HG02981 (cell line): ENCODE measurements around the gene DUSP1.

Source experiments
- ATAC-seq: cut with Tn5 transposase; IDR thresholded peaks from one replicate; pipeline ENCODE4 v1.9.1; 2021; ENCODE audit warnings: mild to moderate bottlenecking, moderate library complexity; ENCODE audit not compliant: unreplicated experiment

Gene DUSP1

DNA sequence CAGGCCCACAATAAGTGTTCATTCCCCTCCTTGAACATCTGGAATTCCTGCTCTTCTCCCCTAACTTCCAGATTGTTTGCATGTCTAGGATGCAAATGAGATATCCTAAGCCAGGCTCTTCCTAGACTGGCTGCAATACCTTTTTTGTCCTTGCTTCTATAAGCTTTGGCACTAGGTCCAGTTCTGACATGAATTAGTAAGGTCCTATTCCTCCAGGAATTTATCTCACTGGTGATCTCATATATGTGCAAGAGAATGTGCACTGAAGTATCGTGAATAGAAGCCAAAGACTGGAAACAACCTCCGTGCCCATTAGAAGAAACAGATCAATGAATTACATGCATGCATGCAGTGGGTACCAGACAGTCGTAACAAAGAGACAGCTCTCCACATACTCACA, 25.2 kb downstream of the DUSP1 start:
- ATAC-seq, result no peak

DNA sequence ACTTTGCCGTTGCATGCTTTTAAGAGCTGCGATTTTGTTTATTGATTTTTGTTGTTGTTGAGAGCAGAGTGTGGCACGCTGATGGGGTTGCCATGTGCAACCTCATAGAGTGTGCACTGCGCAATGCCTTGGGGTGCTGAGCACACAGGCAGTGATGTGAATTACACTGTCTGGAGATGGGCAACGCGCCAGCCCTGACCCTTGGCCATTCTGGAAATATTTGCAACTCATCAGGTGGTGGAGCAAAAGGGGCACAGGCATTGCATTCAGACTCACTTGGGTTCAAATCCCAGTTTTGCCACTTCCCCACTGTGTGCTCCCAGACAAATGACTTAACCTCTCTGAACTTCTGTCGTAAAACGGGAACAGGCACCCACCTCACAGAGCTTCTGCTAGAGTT, 25.6 kb downstream of the DUSP1 start:
- ATAC-seq, result no peak

DNA sequence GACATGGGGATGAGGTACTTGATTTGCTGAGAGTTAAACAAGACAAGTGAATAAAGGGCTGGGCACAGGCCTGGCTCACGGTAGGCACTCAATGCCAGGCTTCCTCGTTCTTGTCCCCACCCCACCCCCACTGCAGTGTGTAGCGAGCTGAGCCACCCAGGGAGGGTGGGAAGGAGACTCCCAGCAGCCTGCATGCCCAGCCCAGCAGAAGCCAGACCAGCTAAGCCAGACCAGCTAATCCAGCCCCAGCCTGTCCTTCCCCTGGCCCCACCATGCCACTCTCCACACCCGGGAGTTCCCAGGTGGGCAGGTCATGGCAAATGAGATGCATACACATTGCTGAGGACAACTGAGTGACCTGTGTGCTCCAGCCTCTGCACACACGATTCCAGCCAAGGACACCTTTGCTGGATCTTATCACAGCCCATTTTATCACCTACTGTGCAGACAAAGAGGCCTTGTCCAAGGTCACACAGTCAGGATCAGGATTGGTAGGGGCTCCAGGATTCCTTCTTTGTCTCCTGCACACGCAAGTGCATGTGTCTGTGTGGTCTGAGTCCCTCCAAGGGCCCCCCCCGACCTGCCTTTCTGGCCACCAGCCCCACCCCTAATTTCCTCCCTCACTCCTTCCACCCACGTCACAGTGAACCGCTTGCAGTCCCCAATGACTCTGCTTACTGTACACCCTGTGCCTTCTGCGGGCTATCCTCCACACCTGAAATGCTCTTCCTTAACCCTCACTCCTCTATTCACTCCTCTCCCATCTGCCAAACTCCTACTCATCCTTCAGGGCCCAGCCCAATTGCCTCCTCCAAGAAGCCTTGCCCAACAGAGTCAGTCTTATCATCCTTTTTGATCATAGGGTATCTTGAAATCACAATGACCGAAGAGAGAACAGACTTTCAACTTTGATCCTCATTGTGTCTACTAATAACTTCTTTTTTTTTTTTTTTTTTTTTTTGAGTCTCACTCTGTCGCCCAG, 26.6 kb downstream of the DUSP1 start:
- ATAC-seq, result no peak

DNA sequence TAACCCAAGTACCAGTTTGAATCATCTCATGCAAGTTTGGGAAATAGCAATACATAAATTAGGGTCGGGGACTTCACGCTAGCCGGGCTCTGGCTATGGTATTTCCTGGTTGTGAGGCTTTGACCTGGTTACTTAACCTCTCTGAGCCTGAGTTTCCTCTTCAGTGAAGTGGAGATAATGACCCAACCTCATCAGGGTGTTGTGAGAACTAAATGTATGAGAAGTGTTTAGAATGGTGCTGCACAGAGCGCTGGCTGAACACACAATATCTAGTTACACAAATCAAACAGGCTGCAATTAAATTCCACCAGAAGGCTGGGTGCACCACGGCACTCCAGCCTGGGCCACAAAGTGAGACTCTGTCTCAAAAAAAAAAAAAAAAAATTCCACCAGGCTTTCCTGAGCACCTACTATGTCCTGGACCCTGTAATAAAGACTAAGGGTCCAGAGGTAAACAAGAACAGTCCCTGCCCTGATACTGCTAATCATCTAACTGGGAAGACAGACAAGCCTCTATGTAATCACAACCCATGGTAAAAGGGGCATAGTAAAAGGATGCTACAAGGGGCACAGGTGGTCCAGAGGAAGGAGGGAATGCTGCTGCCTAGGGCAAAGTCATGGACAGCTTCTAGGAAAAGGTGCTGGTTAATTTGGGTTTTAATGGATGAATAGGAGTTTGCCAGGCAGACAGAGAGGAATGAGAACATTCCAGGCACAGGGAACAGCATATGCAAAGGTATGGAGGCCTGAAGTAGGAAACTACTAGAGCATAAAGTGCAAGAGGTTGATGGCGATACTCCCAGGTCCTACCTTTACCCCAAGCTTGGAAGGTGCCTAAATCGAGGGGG, 27.7 kb downstream of the DUSP1 start:
- no peak for ATAC-seq

DNA sequence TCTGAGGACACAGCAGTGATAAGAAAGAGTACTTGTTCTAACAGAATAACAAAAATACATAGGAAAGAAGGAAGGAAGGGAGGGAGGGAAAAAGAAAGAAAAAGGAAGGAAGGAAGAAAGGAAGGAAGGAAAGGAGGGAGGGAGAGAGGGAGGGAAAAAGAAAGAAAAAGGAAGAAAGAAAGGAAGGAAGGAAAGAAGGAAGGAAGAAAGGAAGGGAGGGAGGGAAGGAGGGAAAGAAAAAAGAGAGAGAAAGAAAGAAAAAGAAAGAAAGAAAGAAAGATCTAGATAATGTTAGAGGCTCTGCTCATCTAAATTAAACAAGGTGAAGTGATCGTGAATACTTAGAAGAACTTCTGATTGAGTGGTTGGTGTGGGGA, 29.8 kb downstream of the DUSP1 start:
- no peak for ATAC-seq

DNA sequence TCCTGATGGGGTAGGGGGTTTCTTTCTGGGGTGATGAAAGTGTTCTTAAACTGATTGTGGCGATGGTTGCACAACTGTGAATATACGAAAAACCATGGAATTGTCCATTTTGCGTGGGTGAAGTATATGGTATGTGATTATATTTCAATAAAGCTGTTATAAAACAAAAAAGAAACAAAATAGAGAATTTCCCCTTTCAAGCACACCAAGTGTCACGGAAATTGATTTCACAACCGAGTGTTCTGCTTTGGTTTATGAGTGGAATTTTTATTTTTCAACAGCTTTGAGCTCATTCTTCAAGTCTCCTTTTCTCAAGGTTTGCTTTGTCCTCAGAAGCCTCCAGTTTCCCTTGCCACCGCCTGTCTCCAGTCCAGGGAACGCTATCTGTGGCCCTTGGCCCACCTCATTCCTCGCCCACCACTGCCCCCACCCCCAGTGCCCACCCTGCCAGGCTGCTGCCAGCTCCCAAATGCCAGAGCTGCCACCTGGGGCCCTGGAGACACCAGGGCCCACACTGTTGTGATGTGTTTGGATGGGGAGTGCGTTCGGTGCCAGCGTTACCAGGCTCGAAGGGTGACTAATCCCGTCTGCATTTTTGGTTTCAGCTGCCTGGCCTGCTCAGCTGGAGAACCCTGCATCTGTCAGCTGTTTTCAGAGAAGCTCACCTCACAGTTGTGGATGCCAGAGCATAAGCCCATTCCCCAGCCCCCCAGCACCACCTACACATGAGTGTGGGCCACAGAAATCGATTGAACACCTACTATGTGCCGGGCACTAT, 30.4 kb downstream of the DUSP1 start:
- ATAC-seq, result no peak

DNA sequence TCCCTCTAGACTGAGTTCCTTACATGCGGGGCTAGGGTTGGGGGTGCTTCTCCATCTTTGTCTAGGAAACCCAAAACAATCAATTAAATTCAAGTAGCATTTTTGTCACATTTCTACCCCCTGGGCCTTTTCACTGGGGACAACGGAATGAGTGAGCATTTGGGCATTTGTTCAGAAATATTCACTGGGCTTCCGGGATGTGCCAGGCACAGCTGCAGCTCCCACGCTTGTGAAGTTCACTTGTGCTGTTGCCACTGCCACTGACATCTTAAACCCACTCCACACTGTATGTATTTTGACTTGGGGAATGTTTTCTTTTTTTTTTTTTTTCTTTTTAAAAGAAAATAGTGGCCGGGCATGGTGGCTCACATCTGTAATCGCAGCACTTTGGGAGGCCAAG, 31.6 kb downstream of the DUSP1 start:
- no peak for ATAC-seq

DNA sequence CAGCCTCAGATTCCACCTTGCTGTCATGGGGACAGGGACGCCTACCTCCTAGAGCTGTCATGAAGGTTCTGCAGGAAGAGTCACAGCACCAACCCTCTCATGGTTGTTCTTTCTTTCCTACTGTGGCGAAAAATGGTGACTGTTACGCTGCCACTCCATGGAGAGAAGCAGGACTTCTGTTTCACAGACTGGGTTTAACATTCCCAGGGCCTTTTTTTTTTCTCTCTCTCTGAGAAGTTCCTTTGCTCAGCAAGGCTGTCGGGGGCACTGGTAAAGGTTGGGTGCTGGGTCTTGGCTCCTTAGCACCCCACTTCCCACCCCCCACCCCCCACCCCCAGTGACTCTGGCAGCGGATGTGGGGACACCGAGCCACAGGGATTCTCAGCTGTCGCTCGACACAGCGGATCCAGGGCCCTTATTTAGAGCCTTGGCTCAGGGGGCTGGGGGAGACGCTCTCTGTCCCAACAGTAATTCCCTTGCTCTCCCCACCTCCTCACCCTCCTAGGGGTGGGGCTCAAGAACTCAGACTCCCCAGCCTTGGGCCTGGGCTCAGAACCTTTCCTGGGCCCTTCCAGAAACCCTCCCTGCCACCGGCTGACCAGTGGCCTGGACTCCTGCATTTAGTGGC, 34.4 kb downstream of the DUSP1 start:
- ATAC-seq, result no peak

DNA sequence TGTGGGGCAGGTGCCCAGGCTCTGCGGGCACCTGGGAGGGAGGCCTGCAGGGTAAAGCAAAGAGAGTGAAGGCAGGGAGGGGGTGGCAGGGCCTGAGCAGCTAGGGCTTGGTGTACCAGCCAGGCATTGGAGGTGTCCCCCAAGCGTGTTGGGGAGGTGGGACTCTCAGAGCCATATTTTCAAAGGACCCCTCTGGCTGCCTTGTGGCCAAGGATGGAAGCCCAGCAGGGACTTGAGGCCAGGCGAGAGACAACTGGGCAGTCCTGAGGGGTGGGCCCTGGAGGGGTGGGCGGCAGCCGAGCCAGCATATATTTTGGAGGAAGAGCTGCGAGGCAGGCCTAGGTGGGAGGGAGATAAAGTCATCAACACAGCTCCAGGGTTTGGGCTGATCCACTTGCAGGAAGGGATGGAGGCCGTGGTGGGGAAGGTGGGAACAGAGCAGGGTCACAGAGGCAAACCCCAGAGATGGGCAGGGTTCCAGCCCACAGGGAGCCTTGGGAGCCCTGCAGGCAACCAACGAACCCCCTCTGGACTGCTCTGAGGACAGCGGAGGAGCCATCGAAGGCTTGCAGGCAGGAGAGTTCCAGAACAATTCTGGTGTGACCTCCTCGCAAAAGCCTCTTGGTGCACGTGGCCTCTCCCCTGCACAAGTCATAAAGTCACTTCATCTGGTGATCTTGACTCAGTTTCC, 35.7 kb downstream of the DUSP1 start:
- ATAC-seq, result no peak

DNA sequence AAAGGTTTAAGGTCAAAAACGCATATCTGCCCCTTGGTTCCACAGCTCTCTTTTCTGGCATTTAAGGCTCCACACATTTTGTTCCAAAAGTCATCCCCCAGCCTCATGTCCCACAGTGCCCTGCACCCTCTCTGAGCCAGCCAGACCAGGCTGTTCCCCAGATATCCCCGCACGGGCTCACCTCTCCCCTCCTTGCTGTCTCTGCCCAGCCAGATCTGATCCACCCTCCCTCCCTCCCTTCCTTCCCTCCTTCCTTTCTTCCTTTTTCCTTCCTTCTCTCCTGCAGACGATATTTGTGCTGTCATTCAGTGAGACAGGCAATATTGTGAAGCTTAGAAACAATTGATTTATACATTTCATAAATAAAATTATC, 37.0 kb downstream of the DUSP1 start:
- ATAC-seq, result no peak

DNA sequence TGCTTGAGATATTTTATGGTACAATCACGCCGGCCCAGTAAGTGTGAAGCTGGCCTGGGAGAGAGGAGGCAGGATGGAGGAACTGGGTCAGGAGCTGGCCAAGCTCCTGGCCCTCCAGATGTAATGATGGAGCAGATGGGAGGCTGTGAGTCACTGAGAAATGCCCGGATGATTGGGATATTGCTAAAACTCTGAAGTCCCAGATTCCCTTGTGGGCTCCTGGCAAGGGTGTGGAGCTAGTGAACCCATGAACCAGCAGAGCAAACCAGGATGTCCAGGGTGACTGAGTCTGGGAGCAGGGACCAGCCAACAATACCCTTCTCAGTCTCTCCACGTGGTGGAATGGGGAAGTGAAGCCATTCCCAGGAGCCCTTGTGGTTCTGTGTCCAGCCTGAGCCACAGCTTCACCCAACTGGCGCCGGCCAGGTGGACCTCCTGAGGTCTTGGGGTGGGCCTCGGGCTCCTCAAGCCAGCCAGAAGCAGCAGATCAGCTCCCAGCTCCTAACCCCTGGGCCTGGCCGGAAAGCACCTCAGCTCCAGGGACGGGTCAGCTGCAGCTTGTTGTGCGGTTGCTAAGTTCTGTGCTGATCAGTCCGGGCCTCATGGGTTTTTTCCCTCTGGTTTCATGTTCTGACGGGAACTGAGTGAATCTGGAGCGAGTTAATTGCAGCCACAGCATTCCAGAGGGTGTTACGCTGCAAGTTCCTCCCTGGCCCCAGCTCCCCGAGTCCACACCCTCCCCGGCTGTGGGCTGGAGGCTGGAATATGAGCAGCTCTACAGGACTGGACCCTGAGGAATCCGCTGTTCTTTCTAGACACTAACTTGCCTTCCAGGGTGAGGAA, 37.6 kb downstream of the DUSP1 start:
- ATAC-seq, result no peak

DNA sequence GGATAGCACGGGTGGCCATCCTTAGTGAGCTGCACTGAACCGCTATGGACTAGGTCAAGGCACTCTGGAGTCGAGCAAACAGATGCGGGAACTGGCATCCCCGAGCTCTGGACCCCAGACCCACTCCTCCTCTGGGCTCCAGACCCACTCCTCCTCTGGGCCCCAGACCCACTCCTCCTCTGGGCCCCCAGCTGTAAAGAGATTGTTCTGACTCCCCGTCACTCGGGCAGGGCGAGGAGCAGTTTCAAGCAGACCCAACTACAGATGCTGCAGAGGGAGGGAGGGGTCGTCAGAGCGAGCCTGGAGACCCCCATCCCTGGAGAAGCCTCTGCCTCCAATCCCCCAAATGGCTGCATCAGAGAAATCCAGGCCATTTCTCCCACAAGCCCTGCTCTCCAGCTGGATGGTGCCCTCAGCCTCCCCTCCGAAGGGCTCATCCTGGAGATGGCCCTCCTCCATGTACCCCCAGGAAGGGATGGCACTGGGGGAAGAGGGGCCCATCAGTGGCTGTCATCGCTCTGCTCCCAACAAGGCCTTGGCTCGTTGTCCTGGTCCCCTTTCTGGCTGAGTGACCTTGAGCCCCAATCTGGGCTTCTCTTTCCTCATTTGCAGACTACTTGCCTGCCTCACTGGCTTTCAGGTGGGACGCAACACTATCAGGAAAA, 38.7 kb downstream of the DUSP1 start:
- ATAC-seq, result no peak

DNA sequence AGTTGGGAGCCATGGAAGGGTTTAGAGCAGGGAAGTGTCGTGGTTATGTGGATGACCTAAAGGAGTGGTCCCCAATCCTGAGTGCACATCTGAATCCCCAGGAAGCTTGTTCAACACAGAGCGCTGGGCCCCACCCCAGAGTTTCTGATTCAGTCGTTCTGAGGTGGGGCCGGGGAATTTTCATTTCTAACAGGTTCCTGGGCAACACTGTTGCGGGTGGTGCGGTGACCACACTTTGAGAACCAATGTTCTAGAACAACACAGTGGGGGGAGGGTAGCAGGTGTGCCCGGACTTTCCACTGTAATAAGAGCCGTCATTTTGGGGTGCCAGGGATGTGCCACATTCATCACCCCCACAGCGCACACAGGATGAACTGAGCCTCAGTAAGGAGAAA, 39.3 kb downstream of the DUSP1 start:
- ATAC-seq, result no peak

DNA sequence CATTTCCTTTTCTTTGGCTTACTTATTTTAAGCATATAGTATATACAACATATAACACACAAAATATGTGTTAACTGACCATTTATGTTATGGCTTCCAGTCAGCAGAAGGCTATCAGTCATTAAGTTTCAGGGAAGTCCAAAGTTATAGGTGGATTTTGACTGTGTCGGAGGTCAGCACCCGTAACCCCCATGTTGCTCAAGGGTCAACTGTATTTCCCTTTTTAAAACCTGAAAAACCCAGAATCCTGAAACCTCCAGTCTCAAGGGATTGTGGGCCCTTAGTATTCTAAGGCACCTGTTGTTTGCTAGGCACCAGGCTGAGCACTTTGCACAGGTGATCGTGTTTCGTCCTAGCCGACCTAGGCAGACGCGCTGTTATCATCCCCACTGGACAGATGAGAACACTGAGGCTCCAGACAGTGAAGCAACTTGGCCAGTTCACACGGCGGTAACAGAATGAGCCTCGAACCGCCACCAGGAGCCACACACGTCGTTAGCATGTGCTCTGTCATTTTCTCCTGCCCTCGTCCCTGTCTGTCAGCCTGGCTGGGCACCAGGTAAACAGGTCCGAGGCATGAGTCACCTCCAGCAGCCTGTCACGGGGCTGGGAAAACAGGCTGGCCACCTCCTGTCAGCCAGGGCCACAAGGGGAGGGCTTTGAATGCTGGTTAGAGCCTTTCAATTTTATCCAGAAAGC, 39.9 kb downstream of the DUSP1 start:
- no peak for ATAC-seq

DNA sequence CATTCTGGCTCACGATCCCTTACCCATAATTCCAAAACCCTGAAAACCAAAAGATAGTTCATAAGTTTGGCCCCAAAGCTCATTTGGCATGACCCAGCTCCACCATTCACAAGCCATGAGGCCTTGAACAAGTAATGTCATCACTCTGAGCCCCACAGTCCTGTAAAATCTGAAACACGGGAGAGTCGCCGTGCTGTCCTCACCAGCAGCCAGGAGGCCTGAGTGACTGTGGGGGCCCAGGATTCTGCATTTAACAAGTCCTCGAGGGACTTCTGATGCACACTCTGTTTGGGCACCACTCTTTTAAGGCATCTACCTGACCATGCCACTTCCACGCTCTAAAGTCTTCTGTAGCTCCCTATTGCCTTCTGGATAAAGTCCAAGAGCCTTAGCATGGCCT, 40.8 kb downstream of the DUSP1 start:
- no peak for ATAC-seq

DNA sequence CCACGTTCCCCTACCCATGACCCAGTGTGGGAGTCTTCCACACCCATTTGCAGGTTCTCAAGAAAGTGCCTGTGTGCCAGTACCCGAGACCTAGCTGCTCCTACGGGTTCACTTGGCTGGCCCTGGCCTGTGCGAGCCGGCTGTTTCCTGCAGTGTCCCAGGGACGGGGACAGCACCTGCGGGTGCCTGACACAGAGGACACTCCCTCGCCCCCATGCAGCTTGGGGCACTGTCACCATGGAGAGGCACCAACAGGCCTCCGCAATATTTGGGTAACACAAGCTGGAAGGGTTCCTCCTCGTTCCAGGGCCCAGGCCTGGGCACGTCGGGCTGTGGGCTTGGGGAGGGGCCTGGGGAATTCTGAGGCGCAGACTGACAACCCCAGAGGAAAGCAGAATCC, 41.4 kb downstream of the DUSP1 start:
- no peak for ATAC-seq

DNA sequence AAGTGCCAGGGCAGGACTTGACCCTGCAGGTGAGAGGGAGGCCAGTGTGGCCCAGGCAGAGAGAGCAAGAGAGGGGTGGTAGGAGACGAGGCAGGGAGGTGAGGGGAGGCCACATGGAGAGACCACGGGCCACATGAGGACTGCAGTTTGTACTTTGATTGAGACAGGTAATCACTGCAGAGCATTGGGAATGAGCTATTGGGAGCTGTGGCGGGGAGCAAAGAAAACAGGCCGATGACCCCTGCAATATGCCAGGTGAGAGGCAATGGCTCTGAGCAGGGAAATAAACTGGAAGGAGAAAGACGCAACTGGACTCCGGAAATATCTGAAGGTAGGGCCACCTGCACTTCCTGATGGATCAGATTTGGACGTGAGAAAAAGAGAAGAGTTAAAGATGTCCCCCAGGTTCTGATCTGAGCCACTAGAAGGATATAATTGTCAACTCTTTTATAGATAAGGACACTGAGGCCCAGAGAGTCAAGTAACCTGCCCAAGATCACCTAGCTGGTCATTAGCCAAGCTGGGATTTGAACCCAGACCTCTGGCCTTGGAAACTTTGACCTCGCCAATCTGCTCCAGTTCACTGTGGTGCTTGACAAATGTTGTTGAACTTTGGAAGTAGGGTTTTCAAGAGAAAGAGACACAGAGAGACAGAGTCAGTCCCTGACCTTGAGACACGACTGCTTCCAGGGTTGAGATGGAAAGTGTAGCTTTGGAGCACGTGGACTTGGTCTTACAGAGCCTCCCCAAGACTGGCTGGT, 42.3 kb downstream of the DUSP1 start:
- ATAC-seq, result no peak
